NCI-H1694 treated with DMSO at 0.1 percent for 48 hours (cell line): ENCODE measurements around the gene OPA1.
"Not testable (repeated sequence)": the region's sequence is repeated elsewhere in the genome, so short reads cannot be mapped to it uniquely, and the experiment has no call there.

Experiments used
- DNase-seq: peaks from one replicate; lab custom pipeline; 2025; lab: John Stamatoyannopoulos, UW

The OPA1 gene

GRCh38 chr3:193590088-193590856, 2.7 kb upstream of the OPA1 start:
- no peak for DNase-seq

- DNase-seq: peak; percentile 5
These were observed 641 bp downstream of the OPA1 start for GRCh38 chr3:193593668-193594030.

- DNase-seq: no peak
These were observed 2.1 kb downstream of the OPA1 start for GRCh38 chr3:193594946-193595689.

GRCh38 chr3:193595939-193596487, 3.0 kb downstream of the OPA1 start:
- no peak for DNase-seq

- DNase-seq: no peak
These were observed 5.2 kb downstream of the OPA1 start for GRCh38 chr3:193598202-193598601.

- DNase-seq: no peak
These were observed 6.4 kb downstream of the OPA1 start for GRCh38 chr3:193599393-193599792.

GRCh38 chr3:193605876-193606275, 12.9 kb downstream of the OPA1 start:
- peak; percentile 47 for DNase-seq

- DNase-seq: not testable (repeated sequence)
These were observed 13.9 kb downstream of the OPA1 start for GRCh38 chr3:193606892-193607291.

- not testable (repeated sequence) for DNase-seq
These were observed 17.5 kb downstream of the OPA1 start for GRCh38 chr3:193610516-193610915.

- no peak for DNase-seq
These were observed 21.4 kb downstream of the OPA1 start for GRCh38 chr3:193614430-193614829.

- no peak for DNase-seq
These were observed 24.6 kb downstream of the OPA1 start for GRCh38 chr3:193617628-193618027.

- no peak for DNase-seq
These were observed 27.0 kb downstream of the OPA1 start for GRCh38 chr3:193620057-193620456.

GRCh38 chr3:193620650-193621049, 27.6 kb downstream of the OPA1 start:
- DNase-seq: no peak

GRCh38 chr3:193621127-193621526, 28.1 kb downstream of the OPA1 start:
- no peak for DNase-seq

GRCh38 chr3:193630005-193630404, 37.0 kb downstream of the OPA1 start:
- no peak for DNase-seq

- DNase-seq: no peak
These were observed 44.8 kb downstream of the OPA1 start for GRCh38 chr3:193637831-193638230.

GRCh38 chr3:193638833-193639232, 45.8 kb downstream of the OPA1 start:
- DNase-seq: no peak

- DNase-seq: no peak
These were observed 47.2 kb downstream of the OPA1 start for GRCh38 chr3:193640165-193640715.

GRCh38 chr3:193640728-193641439, 47.9 kb downstream of the OPA1 start:
- no peak for DNase-seq

- DNase-seq: no peak
These were observed 48.4 kb downstream of the OPA1 start for GRCh38 chr3:193641440-193641775.

GRCh38 chr3:193645806-193646205, 52.8 kb downstream of the OPA1 start:
- DNase-seq: no peak

GRCh38 chr3:193648542-193649076, 55.6 kb downstream of the OPA1 start:
- no peak for DNase-seq
